Activated B cell treated with CpG ODN at 0.5 μM for 24 hours (primary cell): ENCODE results near the gene MAST1. TPM values are rescaled to one million over a fixed set of nuclear protein-coding genes. Genes with fewer than 3 reads are reported as not detected.
A peak's percentile ranks its signal among the peaks of the same experiment; 100 is the strongest.

Experiments
- ATAC-seq: fragments of 200-7000 bp; cut with Tn5 transposase; one replicate; pipeline ENCODE4 v1.10.0; 2021; ENCODE audit warnings: low read depth, mild to moderate bottlenecking, moderate library complexity
- CTCF ChIA-PET: fragments of 350-600 bp; sonication (Branson Sonifier 250); formaldehyde crosslinking; loops from one replicate; lab custom pipeline; 2021; ENCODE audit warnings: antibody characterized with exemption; lab: Charles Lee
- POLR2A ChIA-PET: fragments of 350-600 bp; sonication (Branson Sonifier 250); formaldehyde crosslinking; loops from one replicate; lab custom pipeline; 2021; ENCODE audit warnings: antibody characterized with exemption; lab: Charles Lee
- DNase-seq: peaks from one replicate; pipeline ENCODE4 v3.0.0; 2022
- H3K27ac Mint-ChIP-seq: one replicate; pipeline ENCODE4 v1.8.0; 2020; ENCODE audit warnings: mixed read lengths
- H3K27me3 Mint-ChIP-seq: one replicate; pipeline ENCODE4 v1.8.0; 2021; ENCODE audit warnings: mixed read lengths
- H3K36me3 Mint-ChIP-seq: one replicate; pipeline ENCODE4 v1.8.0; 2021; ENCODE audit warnings: low read depth, mixed read lengths
- H3K4me1 Mint-ChIP-seq: one replicate; pipeline ENCODE4 v1.8.0; 2021; ENCODE audit warnings: mixed read lengths
- H3K4me3 Mint-ChIP-seq: one replicate; pipeline ENCODE4 v1.8.0; 2020; ENCODE audit warnings: mild to moderate bottlenecking, mixed read lengths
- H3K9me3 Mint-ChIP-seq: one replicate; pipeline ENCODE4 v1.8.0; 2020; ENCODE audit warnings: mixed read lengths
- intact Hi-C: fragments of 100-400 bp; cut with micrococcal nuclease; formaldehyde crosslinking; loops from one replicate; pipeline ENCODE4 v1.15.1; 2024
- total RNA-seq: library from RNA; stranded (reverse); gene quantifications from 2 replicates; pipeline ENCODE4 v1.2.3, GENCODE V29; 2022
- TF ChIP-seq, protein P1 (sequence below): fragments of 200-600 bp; IDR thresholded peaks from one replicate; pipeline ENCODE4 v1.8.0; 2022; ENCODE audit warnings: antibody characterized with exemption, mild to moderate bottlenecking

Gene MAST1
- total RNA-seq, 1 donor from 2014 or later, result 0.20 TPM

DNA sequence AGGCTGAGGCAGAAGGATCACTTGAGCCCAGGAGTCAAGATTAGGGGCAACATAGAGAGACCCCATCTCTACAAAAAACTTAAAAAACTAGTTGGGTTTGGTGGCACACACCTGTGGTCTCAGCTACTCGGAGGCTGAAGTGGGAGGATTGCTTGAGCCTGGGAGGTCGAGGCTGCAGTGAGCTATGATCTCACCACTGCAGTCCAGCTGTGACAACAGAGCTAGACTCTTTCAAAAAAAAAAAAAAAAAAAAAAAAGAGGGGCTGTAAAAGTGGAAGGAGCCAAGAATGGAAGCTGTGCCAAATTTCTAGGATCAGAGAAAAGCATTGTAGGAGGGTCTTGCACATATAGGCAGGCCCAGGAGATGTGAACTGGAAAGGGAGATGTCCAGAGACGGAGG, 33.4 kb downstream of the MAST1 start:
- ATAC-seq (no peak), DNase-seq (no peak)
- H3K4me3 Mint-ChIP-seq, result no peak overlapping the region
- ChIA-PET CTCF (no interaction called here), POLR2A (interaction anchor here (0.6 kb wide), 2 partner anchors 19 to 1303 kb away, joined by 3 read pairs; partner anchors contain the start of gene GCDH)
- intact Hi-C loops, result no loop called here
- H3K27ac Mint-ChIP-seq, result no peak overlapping the region
- peaks cover 38% of the 10 kb centered on the region for H3K36me3 Mint-ChIP-seq
- H3K27me3 Mint-ChIP-seq, result no peaks in the 10 kb centered on the region
- peaks cover 8% of the 10 kb centered on the region for H3K4me1 Mint-ChIP-seq
- H3K9me3 Mint-ChIP-seq, result no peaks in the 10 kb centered on the region
- TF ChIP-seq, protein P1, sequence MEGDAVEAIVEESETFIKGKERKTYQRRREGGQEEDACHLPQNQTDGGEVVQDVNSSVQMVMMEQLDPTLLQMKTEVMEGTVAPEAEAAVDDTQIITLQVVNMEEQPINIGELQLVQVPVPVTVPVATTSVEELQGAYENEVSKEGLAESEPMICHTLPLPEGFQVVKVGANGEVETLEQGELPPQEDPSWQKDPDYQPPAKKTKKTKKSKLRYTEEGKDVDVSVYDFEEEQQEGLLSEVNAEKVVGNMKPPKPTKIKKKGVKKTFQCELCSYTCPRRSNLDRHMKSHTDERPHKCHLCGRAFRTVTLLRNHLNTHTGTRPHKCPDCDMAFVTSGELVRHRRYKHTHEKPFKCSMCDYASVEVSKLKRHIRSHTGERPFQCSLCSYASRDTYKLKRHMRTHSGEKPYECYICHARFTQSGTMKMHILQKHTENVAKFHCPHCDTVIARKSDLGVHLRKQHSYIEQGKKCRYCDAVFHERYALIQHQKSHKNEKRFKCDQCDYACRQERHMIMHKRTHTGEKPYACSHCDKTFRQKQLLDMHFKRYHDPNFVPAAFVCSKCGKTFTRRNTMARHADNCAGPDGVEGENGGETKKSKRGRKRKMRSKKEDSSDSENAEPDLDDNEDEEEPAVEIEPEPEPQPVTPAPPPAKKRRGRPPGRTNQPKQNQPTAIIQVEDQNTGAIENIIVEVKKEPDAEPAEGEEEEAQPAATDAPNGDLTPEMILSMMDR, result no peak

DNA sequence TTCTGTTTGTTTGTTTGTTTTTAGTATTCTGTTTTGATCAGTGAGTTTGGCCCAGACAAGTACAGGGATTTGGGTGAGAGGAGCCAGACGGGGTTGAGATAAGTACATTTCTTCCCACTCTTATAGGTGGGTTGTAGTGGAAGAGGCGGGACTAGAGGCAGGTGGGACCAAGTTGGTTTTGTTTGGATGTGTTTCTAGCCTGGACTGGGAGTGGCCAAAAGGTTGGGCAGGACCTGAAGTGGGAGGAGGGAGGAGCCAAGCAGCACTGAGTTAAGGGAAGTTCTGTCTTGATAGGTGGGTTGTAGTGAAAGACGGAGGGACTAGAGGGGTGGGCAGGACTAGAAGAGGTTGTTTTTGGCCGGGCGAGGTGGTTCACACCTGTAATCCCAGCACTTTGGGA, 33.9 kb downstream of the MAST1 start:
- ATAC-seq (no peak), DNase-seq (no peak)
- no peak overlapping the region for H3K27ac Mint-ChIP-seq
- no peak overlapping the region for H3K4me3 Mint-ChIP-seq
- H3K9me3 Mint-ChIP-seq, result no peaks in the 10 kb centered on the region
- peaks cover 42% of the 10 kb centered on the region for H3K36me3 Mint-ChIP-seq
- intact Hi-C loops, result no loop called here
- TF ChIP-seq, protein P1, result no peak
- CTCF ChIA-PET, result interaction anchor here (0.7 kb wide), 1 partner anchor 95 kb away, joined by 3 read pairs; no protein-coding TSS in a partner anchor
- no peaks in the 10 kb centered on the region for H3K27me3 Mint-ChIP-seq
- peaks cover 5% of the 10 kb centered on the region for H3K4me1 Mint-ChIP-seq
- POLR2A ChIA-PET, result interaction anchor here (0.6 to 1.4 kb wide), 4 partner anchors 11 to 1303 kb away, joined by 3 to 7 read pairs (median 3); no protein-coding TSS in a partner anchor

DNA sequence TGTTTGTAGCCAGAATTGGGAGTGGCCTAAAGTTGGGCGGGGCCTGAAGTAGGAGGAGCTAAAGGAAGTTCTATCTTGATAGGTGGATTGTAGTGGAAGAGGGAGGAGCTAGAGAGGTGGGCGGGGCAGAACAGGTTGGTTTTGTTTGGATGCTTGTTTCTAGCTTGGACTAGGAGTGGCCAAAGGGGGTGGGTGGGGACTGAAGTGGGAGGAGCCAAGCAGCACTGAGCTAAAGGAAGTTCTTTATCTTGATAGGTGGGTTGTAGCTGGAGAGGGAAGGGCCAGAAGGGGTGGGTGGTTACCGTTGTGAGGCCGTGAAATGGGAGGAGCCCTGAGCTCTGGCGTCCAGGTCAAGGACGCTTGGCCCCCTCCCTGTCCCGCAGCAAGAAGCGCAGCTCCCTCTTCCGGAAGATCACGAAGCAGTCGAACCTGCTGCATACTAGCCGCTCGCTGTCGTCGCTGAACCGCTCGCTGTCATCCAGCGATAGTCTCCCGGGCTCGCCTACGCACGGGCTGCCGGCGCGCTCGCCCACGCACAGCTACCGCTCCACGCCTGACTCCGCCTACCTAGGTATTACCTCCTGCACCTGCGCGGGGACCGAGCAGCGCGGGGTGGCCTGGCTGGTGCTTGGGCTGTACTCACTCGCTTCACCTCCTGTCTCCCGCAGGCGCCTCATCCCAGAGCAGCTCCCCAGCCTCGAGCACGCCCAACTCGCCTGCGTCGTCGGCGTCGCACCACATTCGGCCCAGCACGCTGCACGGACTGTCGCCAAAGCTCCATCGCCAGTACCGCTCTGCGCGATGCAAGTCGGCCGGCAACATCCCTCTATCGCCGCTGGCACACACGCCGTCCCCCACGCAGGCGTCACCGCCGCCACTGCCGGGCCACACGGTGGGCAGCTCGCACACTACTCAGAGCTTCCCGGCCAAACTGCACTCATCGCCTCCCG, 34.9 kb downstream of the MAST1 start:
- ATAC-seq, result peak; percentile 72
- Mint-ChIP-seq H3K36me3 (peaks cover 47% of the 10 kb centered on the region), H3K27me3 (no peaks in the 10 kb centered on the region), H3K4me3 (peak overlapping the region; percentile 52), H3K9me3 (no peaks in the 10 kb centered on the region), H3K4me1 (peaks cover 1% of the 10 kb centered on the region), H3K27ac (peak overlapping the region; percentile 12)
- CTCF ChIA-PET, result interaction anchor here (0.6 to 0.7 kb wide), 3 partner anchors 91 to 96 kb away, joined by 3 read pairs; no protein-coding TSS in a partner anchor
- TF ChIP-seq, protein P1, result no peak
- intact Hi-C loops, result no loop called here
- no peak for DNase-seq
- POLR2A ChIA-PET, result interaction anchor here (0.5 to 1.4 kb wide), 8 partner anchors 8 to 802 kb away, joined by 3 to 8 read pairs (median 3); partner anchors contain the start of genes CALR, DNASE2 and RNASEH2A

DNA sequence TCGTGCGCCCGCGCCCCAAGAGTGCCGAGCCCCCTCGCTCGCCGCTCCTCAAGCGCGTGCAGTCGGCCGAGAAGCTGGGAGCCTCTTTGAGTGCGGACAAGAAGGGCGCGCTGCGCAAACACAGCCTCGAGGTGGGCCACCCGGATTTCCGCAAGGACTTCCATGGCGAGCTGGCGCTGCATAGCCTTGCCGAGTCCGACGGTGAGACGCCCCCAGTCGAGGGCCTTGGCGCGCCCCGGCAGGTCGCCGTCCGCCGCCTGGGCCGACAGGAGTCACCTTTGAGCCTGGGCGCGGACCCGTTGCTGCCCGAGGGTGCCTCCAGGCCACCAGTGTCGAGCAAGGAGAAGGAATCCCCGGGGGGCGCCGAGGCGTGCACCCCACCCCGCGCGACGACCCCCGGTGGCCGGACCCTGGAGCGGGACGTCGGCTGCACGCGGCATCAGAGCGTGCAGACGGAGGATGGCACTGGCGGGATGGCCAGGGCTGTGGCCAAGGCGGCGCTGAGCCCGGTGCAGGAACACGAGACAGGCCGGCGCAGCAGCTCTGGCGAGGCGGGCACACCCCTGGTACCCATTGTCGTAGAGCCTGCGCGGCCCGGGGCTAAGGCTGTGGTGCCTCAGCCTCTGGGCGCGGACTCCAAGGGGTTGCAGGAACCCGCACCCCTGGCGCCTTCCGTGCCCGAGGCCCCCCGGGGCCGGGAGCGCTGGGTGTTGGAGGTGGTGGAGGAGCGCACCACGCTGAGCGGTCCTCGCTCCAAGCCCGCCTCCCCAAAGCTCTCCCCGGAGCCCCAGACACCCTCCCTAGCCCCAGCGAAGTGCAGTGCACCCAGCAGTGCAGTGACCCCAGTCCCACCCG, 35.8 kb downstream of the MAST1 start:
- Mint-ChIP-seq H3K9me3 (no peaks in the 10 kb centered on the region), H3K4me1 (no peaks in the 10 kb centered on the region), H3K27ac (no peak overlapping the region), H3K4me3 (no peak overlapping the region), H3K36me3 (peaks cover 52% of the 10 kb centered on the region), H3K27me3 (no peaks in the 10 kb centered on the region)
- POLR2A ChIA-PET, result interaction anchor here (0.9 to 1.4 kb wide), 3 partner anchors 9 to 68 kb away, joined by 3 to 8 read pairs (median 3); partner anchors contain the start of genes CALR and RNASEH2A
- intact Hi-C loops, result no loop called here
- DNase-seq (no peak), ATAC-seq (no peak)
- CTCF ChIA-PET, result no interaction called here
- TF ChIP-seq, protein P1, result no peak
